ENCODE measurements around the gene UGCG.

DNA sequence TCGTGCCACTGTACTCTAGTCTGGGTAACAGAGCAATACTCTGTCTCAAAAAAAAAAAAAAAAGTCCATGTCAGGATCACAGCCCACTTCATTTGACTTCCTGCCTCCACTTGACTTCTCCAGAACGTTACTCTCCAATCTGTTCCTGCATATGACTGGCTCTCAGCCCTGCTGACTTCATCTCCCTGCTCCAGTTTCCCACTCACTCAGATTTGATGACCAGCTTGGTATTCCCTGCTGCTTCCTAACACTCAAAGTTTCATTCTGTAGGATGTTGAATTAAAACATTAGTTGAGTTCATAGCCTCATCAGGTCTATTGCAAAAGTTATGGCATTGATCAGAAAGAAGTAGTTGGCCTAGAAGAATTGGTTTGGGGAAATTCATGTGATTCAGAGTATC, 52.3 kb downstream of the UGCG start:
- TF ChIP-seq, protein P1, sequence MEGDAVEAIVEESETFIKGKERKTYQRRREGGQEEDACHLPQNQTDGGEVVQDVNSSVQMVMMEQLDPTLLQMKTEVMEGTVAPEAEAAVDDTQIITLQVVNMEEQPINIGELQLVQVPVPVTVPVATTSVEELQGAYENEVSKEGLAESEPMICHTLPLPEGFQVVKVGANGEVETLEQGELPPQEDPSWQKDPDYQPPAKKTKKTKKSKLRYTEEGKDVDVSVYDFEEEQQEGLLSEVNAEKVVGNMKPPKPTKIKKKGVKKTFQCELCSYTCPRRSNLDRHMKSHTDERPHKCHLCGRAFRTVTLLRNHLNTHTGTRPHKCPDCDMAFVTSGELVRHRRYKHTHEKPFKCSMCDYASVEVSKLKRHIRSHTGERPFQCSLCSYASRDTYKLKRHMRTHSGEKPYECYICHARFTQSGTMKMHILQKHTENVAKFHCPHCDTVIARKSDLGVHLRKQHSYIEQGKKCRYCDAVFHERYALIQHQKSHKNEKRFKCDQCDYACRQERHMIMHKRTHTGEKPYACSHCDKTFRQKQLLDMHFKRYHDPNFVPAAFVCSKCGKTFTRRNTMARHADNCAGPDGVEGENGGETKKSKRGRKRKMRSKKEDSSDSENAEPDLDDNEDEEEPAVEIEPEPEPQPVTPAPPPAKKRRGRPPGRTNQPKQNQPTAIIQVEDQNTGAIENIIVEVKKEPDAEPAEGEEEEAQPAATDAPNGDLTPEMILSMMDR (IDR thresholded peaks at IDR 0.05), result no peak
- no peak for TF ChIP-seq POLR2A (IDR thresholded peaks at IDR 0.05)
